Measurements from ENCODE around the gene ARMH4.
A peak's percentile ranks its signal among the peaks of the same experiment; 100 is the strongest.

Gene ARMH4

DNA sequence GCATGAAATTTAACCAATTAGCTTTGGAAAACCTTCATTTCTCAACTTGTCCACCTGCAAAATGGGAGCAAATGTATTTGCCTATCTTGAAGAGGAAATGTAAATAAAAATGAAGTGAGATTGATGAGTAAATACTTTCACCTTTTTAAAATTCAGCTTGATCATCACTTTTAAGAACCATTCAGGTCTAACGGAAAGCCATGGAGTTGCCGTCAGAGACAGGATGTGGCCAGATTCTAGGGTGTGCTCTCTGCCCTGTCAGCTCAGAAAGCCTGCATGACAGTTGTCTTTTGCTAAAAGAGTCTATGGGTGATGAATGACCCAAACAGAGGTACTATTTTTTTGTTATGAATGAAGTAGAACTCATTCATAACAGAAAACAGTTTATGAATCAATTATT lies 181.8 kb downstream of the ARMH4 start:
- DNase-seq (ENCODE audit: low spot score) (no peak), FAIRE-seq (no peak)

DNA sequence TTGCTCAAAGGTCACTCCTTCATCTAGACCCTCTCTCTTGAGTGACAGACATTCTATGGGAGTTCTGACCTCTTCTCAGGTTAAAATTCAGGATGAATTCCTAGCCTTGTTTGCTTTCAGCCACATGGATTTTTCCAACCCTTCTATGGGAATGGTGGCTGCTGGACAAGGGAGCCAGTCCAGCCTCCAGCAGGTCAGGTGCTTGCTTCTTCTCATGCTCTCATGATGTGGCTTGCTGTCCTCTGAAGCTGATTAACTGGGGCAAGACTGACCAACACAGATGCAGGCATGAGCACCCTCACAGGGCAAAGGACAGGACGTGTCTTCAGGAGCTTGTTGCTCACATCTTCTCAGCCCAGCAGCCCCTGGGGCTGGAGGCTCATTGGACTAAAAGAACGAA lies 188.9 kb downstream of the ARMH4 start:
- DNase-seq (ENCODE audit: low spot score), result no peak
- FAIRE-seq, result peak; percentile 27

DNA sequence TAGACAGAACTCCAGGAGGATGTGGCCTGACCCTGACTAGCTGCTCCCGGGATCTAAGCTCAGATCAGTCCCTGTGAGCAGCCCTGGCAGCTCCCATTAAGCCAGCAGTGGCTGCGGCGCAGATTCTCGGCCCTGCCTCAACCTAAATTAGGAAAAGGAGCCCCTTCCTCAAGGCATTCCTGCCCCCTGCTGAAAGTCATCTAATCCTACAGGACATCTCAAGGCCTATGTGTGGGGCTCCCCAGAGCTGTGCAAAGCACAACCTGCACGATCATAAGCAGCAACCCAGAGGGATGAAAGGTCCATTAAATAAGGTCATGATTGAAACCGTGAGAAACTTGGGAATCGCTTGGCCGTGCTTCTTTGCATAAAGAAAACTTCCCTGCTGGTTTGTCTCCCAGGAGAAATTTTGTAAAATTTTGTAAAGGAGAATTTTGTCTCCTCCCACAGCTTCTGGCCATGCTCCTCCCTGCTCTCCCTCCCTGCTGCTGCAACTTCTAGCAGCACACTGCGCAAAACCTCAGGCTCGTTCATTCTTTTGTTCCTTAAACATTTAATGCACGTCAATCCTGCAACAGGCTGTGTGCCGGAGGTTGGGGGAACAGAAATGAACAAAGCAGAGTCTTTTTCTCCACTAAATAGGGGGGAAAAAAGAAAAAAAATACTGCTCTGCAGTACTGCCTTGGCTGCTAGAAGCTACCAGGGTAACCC lies 189.5 kb downstream of the ARMH4 start:
- no peak for FAIRE-seq
- DNase-seq (ENCODE audit: low spot score), result no peak

DNA sequence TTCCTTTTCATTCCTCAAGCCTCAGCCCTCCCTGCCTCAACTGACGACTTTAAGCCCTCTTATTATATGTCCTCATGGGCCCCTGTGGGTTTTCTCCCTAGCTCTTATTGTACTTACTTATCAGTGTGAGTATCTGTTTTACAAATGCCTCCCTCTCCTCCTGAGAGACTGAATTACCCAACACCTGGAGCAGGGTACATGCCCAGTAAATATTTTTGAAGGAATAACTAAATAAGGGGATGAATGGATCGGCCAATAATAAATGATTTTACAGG lies 190.3 kb downstream of the ARMH4 start:
- DNase-seq (ENCODE audit: low spot score), result no peak
- no peak for FAIRE-seq

DNA sequence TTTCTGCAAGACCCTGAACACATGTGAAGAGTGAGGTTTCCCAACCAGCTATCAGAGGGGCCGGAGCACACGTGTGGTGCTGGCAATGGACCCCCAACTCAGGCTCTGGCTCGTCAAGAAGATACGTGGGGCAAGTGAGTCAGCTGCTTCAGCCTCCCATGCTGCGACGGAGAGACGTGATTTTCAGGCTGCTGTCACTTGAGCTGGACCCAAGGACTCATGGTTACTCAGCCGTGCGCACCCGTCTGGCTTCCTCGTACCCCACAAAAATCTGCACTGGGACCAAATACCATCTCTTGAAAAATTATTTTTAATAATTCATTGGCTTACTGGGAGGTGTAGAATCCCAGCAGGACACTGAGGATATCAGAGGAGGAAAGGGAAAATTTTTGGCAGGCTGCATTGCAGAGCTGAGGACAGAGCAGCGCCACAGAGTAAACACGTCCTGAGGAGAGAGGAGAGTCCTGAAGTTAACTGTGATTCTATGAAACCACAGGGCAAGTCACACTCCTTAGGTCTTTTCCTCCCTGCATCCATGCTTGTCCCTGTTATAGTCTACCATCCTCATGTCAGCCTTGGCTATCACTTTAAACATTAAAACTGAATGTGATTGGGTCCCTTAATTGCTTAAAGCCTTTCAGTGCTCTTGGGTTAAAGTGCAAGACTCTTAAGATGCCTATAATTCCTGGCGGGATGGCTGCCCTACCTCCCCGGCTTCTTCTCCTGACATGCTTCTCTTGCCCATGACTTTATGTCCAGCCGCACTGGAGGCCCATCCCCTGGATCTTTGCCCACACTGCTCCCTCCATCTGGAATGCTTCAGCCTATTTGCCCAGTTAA lies 190.8 kb downstream of the ARMH4 start:
- FAIRE-seq, result no peak
- DNase-seq (ENCODE audit: low spot score), result no peak

DNA sequence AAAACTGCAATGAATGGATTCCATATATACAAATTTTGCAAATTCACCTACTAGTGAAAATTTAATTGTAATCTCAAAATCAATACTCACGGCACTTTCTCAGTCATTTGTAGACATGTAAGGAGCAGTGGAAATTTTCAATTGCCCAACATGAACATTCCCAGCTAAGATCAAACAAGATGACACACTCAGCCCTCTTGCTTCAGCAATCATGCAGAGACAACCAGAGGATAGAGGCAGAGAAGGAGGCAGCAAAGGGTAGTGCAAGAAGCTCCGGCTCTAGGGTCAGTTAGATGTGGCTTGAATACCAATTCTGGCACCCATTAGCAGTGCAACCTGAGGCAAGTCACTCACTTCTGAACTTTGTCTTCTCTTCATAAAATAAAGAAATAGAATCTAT lies 194.6 kb downstream of the ARMH4 start:
- DNase-seq (ENCODE audit: low spot score) (no peak), FAIRE-seq (no peak)

All from urothelium cell line (cell line).